WTC11 (cell line): ENCODE measurements around the gene CPNE2.

Source experiments
- ATF1 ChIP-seq: sonication (generic); formaldehyde crosslinking; IDR thresholded peaks from 2 replicates; pipeline ENCODE4 v1.8.1; 2023; ENCODE audit warnings: mild to moderate bottlenecking, moderate library complexity, missing genetic modification reagents
- CTCF ChIP-seq: fragments of 200-600 bp; IDR thresholded peaks from 2 replicates; pipeline ENCODE4 v1.8.0; 2022; ENCODE audit warnings: antibody characterized with exemption
- E2F5 ChIP-seq: sonication (generic); formaldehyde crosslinking; IDR thresholded peaks from 2 replicates; pipeline ENCODE4 v1.8.1; 2022; ENCODE audit warnings: mild to moderate bottlenecking, moderate library complexity, missing genetic modification reagents
- ELF4 ChIP-seq: sonication (generic); formaldehyde crosslinking; IDR thresholded peaks from 2 replicates; pipeline ENCODE4 v1.8.1; 2022; ENCODE audit warnings: low read depth, mild to moderate bottlenecking, moderate library complexity, missing genetic modification reagents
- GABPB1 ChIP-seq: sonication (generic); formaldehyde crosslinking; IDR thresholded peaks from 2 replicates; pipeline ENCODE4 v1.8.1; 2023; ENCODE audit warnings: mild to moderate bottlenecking, missing genetic modification reagents
- JUN ChIP-seq: sonication (generic); formaldehyde crosslinking; IDR thresholded peaks from 2 replicates; pipeline ENCODE4 v1.8.0; 2023; ENCODE audit warnings: mild to moderate bottlenecking, missing genetic modification reagents
- KAT7 ChIP-seq: sonication (generic); formaldehyde crosslinking; IDR thresholded peaks from 2 replicates; pipeline ENCODE4 v1.8.1; 2023; ENCODE audit warnings: missing genetic modification reagents, mild to moderate bottlenecking, borderline replicate concordance
- SMAD3 ChIP-seq: sonication (generic); formaldehyde crosslinking; IDR thresholded peaks from 2 replicates; pipeline ENCODE4 v1.8.0; 2022; ENCODE audit warnings: missing genetic modification reagents, mild to moderate bottlenecking, borderline replicate concordance
- TEAD4 ChIP-seq: sonication (generic); formaldehyde crosslinking; IDR thresholded peaks from 2 replicates; pipeline ENCODE4 v1.8.0; 2022; ENCODE audit warnings: mild to moderate bottlenecking, missing genetic modification reagents
- USF2 ChIP-seq: sonication (generic); formaldehyde crosslinking; IDR thresholded peaks from 2 replicates; pipeline ENCODE4 v1.8.1; 2023; ENCODE audit warnings: mild to moderate bottlenecking, missing genetic modification reagents, moderate library complexity
- ZBTB21 ChIP-seq: sonication (generic); formaldehyde crosslinking; IDR thresholded peaks from 2 replicates; pipeline ENCODE4 v1.8.1; 2023; ENCODE audit warnings: mild to moderate bottlenecking, missing genetic modification reagents, borderline replicate concordance
- TF ChIP-seq, protein P1 (sequence below): sonication (generic); formaldehyde crosslinking; IDR thresholded peaks from 2 replicates; pipeline ENCODE4 v1.8.0; 2022; ENCODE audit warnings: mild to moderate bottlenecking, missing genetic modification reagents
- TF ChIP-seq, protein P2 (sequence below): sonication (generic); formaldehyde crosslinking; IDR thresholded peaks from 2 replicates; pipeline ENCODE4 v1.8.0; 2022; ENCODE audit warnings: mild to moderate bottlenecking, missing genetic modification reagents
- TF ChIP-seq, protein P3 (sequence below): sonication (generic); formaldehyde crosslinking; IDR thresholded peaks from 2 replicates; pipeline ENCODE4 v1.8.1; 2022; ENCODE audit warnings: low read depth, missing genetic modification reagents, borderline replicate concordance

DNA sequence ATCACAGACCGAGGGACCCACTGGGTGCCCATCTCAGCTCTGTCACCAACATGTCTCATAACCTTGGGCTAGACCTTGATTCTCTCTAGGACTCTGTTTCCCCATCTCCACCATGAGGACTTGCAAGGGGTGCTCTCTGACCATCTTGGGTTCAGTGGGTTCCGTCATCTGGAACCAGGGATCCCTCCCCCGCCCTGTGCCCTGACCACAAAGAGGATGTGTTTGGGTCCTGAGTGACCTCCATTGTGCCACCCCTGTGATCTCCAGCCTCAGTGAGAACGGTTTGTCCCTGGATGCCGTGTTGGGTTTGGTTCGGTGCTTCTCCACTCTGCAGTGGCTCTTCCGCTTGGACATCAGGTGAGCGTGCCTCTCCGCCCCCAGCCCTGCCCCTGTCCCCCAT lies 49.1 kb upstream of the CPNE2 start:
- TF ChIP-seq ZBTB21 (CRISPR knock-in tag) (no peak), ATF1 (CRISPR knock-in tag) (no peak), TEAD4 (CRISPR knock-in tag) (no peak), KAT7 (no peak), JUN (CRISPR knock-in tag) (no peak), USF2 (CRISPR knock-in tag) (no peak), CTCF (no peak), SMAD3 (CRISPR knock-in tag) (no peak), E2F5 (CRISPR knock-in tag) (no peak), GABPB1 (no peak), ELF4 (CRISPR knock-in tag) (no peak)
- TF ChIP-seq, protein P1, sequence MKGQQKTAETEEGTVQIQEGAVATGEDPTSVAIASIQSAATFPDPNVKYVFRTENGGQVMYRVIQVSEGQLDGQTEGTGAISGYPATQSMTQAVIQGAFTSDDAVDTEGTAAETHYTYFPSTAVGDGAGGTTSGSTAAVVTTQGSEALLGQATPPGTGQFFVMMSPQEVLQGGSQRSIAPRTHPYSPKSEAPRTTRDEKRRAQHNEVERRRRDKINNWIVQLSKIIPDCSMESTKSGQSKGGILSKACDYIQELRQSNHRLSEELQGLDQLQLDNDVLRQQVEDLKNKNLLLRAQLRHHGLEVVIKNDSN: no peak
- TF ChIP-seq, protein P2, sequence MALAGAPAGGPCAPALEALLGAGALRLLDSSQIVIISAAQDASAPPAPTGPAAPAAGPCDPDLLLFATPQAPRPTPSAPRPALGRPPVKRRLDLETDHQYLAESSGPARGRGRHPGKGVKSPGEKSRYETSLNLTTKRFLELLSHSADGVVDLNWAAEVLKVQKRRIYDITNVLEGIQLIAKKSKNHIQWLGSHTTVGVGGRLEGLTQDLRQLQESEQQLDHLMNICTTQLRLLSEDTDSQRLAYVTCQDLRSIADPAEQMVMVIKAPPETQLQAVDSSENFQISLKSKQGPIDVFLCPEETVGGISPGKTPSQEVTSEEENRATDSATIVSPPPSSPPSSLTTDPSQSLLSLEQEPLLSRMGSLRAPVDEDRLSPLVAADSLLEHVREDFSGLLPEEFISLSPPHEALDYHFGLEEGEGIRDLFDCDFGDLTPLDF: no peak
- TF ChIP-seq, protein P3, sequence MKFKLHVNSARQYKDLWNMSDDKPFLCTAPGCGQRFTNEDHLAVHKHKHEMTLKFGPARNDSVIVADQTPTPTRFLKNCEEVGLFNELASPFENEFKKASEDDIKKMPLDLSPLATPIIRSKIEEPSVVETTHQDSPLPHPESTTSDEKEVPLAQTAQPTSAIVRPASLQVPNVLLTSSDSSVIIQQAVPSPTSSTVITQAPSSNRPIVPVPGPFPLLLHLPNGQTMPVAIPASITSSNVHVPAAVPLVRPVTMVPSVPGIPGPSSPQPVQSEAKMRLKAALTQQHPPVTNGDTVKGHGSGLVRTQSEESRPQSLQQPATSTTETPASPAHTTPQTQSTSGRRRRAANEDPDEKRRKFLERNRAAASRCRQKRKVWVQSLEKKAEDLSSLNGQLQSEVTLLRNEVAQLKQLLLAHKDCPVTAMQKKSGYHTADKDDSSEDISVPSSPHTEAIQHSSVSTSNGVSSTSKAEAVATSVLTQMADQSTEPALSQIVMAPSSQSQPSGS (CRISPR knock-in tag): no peak
